B cell (primary cell): ENCODE data around the gene BRD1. TPM values are rescaled to one million over a fixed set of nuclear protein-coding genes. Genes with fewer than 3 reads are reported as not detected.

ENCODE experiments used
- ATAC-seq: fragments of 200-7000 bp; cut with Tn5 transposase; one replicate; pipeline ENCODE4 v1.10.0; 2021; ENCODE audit warnings: low read depth, mild to moderate bottlenecking, moderate number of reproducible peaks, moderate library complexity
- CTCF ChIA-PET: fragments of 350-600 bp; sonication (Branson Sonifier 250); formaldehyde crosslinking; loops from one replicate; lab custom pipeline; 2021; ENCODE audit warnings: antibody characterized with exemption, inconsistent platforms; lab: Charles Lee
- POLR2A ChIA-PET: fragments of 350-600 bp; sonication (Branson Sonifier 250); formaldehyde crosslinking; loops from one replicate; lab custom pipeline; 2021; ENCODE audit warnings: antibody characterized with exemption; lab: Charles Lee
- DNase-seq: peaks from one replicate; pipeline ENCODE4 v3.0.0; 2013
- H2AFZ ChIP-seq: 2 replicates; pipeline ENCODE4 v1.6.1; 2012; ENCODE audit warnings: mild to moderate bottlenecking, low read depth, low read length; ENCODE audit not compliant: insufficient read depth, poor library complexity, severe bottlenecking
- H3K27ac ChIP-seq, 2 donors: 1 replicate in 1 of 2; 2 replicates in 1 of 2; pipeline ENCODE4 v1.5.1; 2012 to 2013; ENCODE audit warnings: low read length in 2 of 2, mild to moderate bottlenecking in 2 of 2, moderate library complexity in 1 of 2
- H3K27me3 ChIP-seq, 4 experiments: fragments of 200-600 bp in 1 of 4; sonication (generic) in 1 of 4; replicated peaks in 1 of 4; 1 replicate in 2 of 4; 2 replicates in 2 of 4; pipeline versions ENCODE4 v1.6.1 to v1.7.0; 2013 to 2016; ENCODE audit warnings: low read length in 3 of 4, mild to moderate bottlenecking in 2 of 4, mixed read lengths in 1 of 4, moderate library complexity in 1 of 4; ENCODE audit not compliant: insufficient read depth in 4 of 4, control insufficient read depth in 3 of 4; ENCODE audit errors: control extremely low read depth in 1 of 4
- H3K36me3 ChIP-seq, 2 experiments: replicated peaks in 1 of 2; 1 replicate in 1 of 2; 2 replicates in 1 of 2; pipeline versions ENCODE4 v1.6.1 to v1.7.1; 2013; ENCODE audit warnings: low read length in 1 of 2; ENCODE audit not compliant: insufficient read depth in 2 of 2, control insufficient read depth in 1 of 2; ENCODE audit errors: control extremely low read depth in 1 of 2, extremely low read depth in 1 of 2
- H3K4me1 ChIP-seq, 2 donors: fragments of 200-600 bp in 1 of 2; sonication (generic) in 1 of 2; 1 replicate in 1 of 2; 2 replicates in 1 of 2; pipeline versions ENCODE4 v1.5.1 to v1.6.1; 2013 to 2017; ENCODE audit warnings: low read length in 2 of 2; ENCODE audit not compliant: control insufficient read depth in 2 of 2, insufficient read depth in 2 of 2
- H3K4me2 ChIP-seq: replicated peaks from 2 replicates; pipeline ENCODE3; 2012; ENCODE audit warnings: mild to moderate bottlenecking, low read depth, low read length; ENCODE audit not compliant: poor library complexity, severe bottlenecking
- H3K4me3 ChIP-seq, 5 experiments: fragments of 200-600 bp in 1 of 5; sonication (generic) in 1 of 5; 1 replicate in 3 of 5; 2 replicates in 2 of 5; pipeline versions ENCODE4 v1.5.1 to v1.7.0; 2011 to 2016; ENCODE audit warnings: low read length in 4 of 5, mild to moderate bottlenecking in 4 of 5, low read depth in 2 of 5, control low read depth in 1 of 5, moderate library complexity in 1 of 5; ENCODE audit not compliant: insufficient read depth in 1 of 5; ENCODE audit errors: control extremely low read depth in 1 of 5, extremely low read depth in 1 of 5
- H3K79me2 ChIP-seq: fragments of 200-600 bp; sonication (generic); one replicate; pipeline ENCODE4 v1.6.0; 2016; ENCODE audit warnings: low read length; ENCODE audit not compliant: control insufficient read depth, insufficient read depth
- H3K9ac ChIP-seq: fragments of 200-600 bp; sonication (generic); 2 replicates; pipeline ENCODE4 v1.6.1; 2017; ENCODE audit warnings: mild to moderate bottlenecking, low read length, moderate library complexity
- H3K9me3 ChIP-seq, 3 donors: one replicate each; pipeline versions ENCODE4 v1.6.1 to v1.7.1; 2013; ENCODE audit warnings: low read length in 2 of 3; ENCODE audit not compliant: control insufficient read depth in 2 of 3, insufficient read depth in 1 of 3; ENCODE audit errors: control extremely low read depth in 1 of 3
- H4K20me1 ChIP-seq: 2 replicates; pipeline ENCODE4 v1.6.0; 2012; ENCODE audit warnings: mild to moderate bottlenecking, low read length; ENCODE audit not compliant: insufficient read depth, control insufficient read depth, poor library complexity, severe bottlenecking
- H3K27ac Mint-ChIP-seq: one replicate; pipeline ENCODE4 v1.8.0; 2021; ENCODE audit warnings: mixed read lengths
- H3K27me3 Mint-ChIP-seq: one replicate; pipeline ENCODE4 v1.8.0; 2021; ENCODE audit warnings: mixed read lengths
- H3K4me1 Mint-ChIP-seq: one replicate; pipeline ENCODE4 v1.8.0; 2021; ENCODE audit warnings: mixed read lengths
- H3K4me3 Mint-ChIP-seq: one replicate; pipeline ENCODE4 v1.8.0; 2021; ENCODE audit warnings: mixed read lengths
- H3K9me3 Mint-ChIP-seq: one replicate; pipeline ENCODE4 v1.8.0; 2022; ENCODE audit warnings: mixed read lengths; ENCODE audit not compliant: insufficient read depth
- EZH2 ChIP-seq: IDR thresholded peaks from 2 replicates; pipeline ENCODE4 v1.6.1; 2012; ENCODE audit warnings: borderline replicate concordance, low read depth, mild to moderate bottlenecking, moderate library complexity, low read length; ENCODE audit not compliant: insufficient read depth, poor library complexity, severe bottlenecking
- WGBS: methylation state at CpG from one replicate; pipeline ENCODE4 v1.1.5; 2013; ENCODE audit warnings: missing lambda C conversion rate; ENCODE audit not compliant: insufficient coverage; 5-methylcytosine and 5-hydroxymethylcytosine counted together
- intact Hi-C: fragments of 100-400 bp; cut with micrococcal nuclease; formaldehyde crosslinking; loops from one replicate; pipeline ENCODE4 v1.10.0; 2022
- polyA plus RNA-seq: library from polyadenylated mRNA; depleted of rRNA; stranded (reverse); fragments of >200 nt; gene quantifications from 2 replicates; pipeline ENCODE4 v1.2.3, GENCODE V29; 2012
- total RNA-seq, 2 donors: library from RNA; stranded (reverse); fragments of 120-200 nt in 1 of 2; gene quantifications; 1 replicate in 1 of 2; 2 replicates in 1 of 2; pipeline versions ENCODE4 v1.2.3 to v1.2.4, GENCODE V29; 2013 to 2022
- TF ChIP-seq, protein P1 (sequence below): fragments of 200-600 bp; IDR thresholded peaks from one replicate; pipeline ENCODE4 v1.8.0; 2022; ENCODE audit warnings: antibody characterized with exemption, mild to moderate bottlenecking

Gene BRD1
- total and polyA plus RNA-seq, 2 donors (not counting 1 experiment from before 2014, with no cell fraction given): 16.9 to 73.3 TPM

GRCh38 chr22:49765091-49765771 lies 62.4 kb downstream of the BRD1 start:
- Histone ChIP-seq H3K79me2 (no peaks in the 10 kb centered on the region), H3K27me3 (no peaks in the 10 kb centered on the region), H3K36me3 (no peaks in the 10 kb centered on the region), H3K27ac (no peak overlapping the region), H4K20me1 (no peaks in the 10 kb centered on the region), H2AFZ (no peak overlapping the region), H3K4me1 (peaks cover 0 to 7% of the 10 kb centered on the region in 2 donors), H3K4me3 (no peak overlapping the region), H3K9ac (no peak overlapping the region), H3K9me3 (peaks cover 0 to 34% (median 12%) of the 10 kb centered on the region in 3 donors), H3K4me2 (no peak overlapping the region)
- ChIA-PET POLR2A (no interaction called here), CTCF (interaction anchor here (1.0 kb wide), 1 partner anchor 265 kb away, joined by 3 read pairs; no protein-coding TSS in a partner anchor)
- H3K4me1 Mint-ChIP-seq: peaks cover 3% of the 10 kb centered on the region
- TF ChIP-seq EZH2: no peak
- TF ChIP-seq, protein P1, sequence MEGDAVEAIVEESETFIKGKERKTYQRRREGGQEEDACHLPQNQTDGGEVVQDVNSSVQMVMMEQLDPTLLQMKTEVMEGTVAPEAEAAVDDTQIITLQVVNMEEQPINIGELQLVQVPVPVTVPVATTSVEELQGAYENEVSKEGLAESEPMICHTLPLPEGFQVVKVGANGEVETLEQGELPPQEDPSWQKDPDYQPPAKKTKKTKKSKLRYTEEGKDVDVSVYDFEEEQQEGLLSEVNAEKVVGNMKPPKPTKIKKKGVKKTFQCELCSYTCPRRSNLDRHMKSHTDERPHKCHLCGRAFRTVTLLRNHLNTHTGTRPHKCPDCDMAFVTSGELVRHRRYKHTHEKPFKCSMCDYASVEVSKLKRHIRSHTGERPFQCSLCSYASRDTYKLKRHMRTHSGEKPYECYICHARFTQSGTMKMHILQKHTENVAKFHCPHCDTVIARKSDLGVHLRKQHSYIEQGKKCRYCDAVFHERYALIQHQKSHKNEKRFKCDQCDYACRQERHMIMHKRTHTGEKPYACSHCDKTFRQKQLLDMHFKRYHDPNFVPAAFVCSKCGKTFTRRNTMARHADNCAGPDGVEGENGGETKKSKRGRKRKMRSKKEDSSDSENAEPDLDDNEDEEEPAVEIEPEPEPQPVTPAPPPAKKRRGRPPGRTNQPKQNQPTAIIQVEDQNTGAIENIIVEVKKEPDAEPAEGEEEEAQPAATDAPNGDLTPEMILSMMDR: no peak
- peaks cover 4% of the 10 kb centered on the region for H3K27me3 Mint-ChIP-seq
- H3K27ac Mint-ChIP-seq: no peak overlapping the region
- H3K4me3 Mint-ChIP-seq: no peak overlapping the region
- ATAC-seq: no peak
- H3K9me3 Mint-ChIP-seq: peaks cover 9% of the 10 kb centered on the region
- intact Hi-C loops: loop anchor here (5.0 to 10.0 kb wide), 2 partner anchors 207 to 440 kb away; partner anchors contain the start of gene SELENOO
- no peak for DNase-seq
- 97% methylated on average over 16 of the region's 17 CpGs for WGBS

DNA sequence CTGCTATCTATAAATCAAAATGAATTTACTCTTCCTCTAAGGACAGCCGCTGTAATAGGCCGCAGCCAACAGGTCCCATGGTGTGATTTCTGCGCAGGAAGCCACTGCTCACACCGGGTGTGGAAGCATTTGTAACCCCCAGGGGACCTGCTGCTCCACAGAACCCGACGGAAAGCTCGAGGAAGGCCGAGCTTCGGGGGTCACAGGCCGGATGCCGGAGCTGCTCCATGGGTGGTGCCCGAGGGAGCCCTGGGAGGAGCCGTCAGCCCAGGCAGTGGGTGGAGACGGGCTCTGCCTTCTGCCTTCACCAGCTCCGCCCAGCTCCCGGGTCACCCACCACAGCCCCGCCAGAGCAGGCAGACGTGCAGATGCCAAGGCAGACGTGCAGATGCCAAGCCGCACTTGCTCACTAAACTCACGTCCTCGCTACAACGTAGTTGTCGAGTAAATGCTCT lies 63.5 kb downstream of the BRD1 start:
- CTCF ChIA-PET: interaction anchor here (0.5 to 2.0 kb wide), 2 partner anchors 266 to 906 kb away, joined by 4 to 7 read pairs; no protein-coding TSS in a partner anchor
- H3K4me1 ChIP-seq: peaks cover 0 to 7% of the 10 kb centered on the region in 2 donors
- peaks cover 0 to 34% (median 12%) of the 10 kb centered on the region in 3 donors for H3K9me3 ChIP-seq
- no peak overlapping the region for H3K4me2 ChIP-seq
- H2AFZ ChIP-seq: no peak overlapping the region
- no peak overlapping the region for H3K27ac ChIP-seq
- H3K36me3 ChIP-seq: no peaks in the 10 kb centered on the region
- no peak overlapping the region for H3K9ac ChIP-seq
- POLR2A ChIA-PET: no interaction called here
- 95% methylated on average over 24 of the region's 24 CpGs for WGBS
- Mint-ChIP-seq H3K9me3 (peaks cover 9% of the 10 kb centered on the region), H3K27ac (no peak overlapping the region), H3K4me3 (no peak overlapping the region), H3K4me1 (peaks cover 3% of the 10 kb centered on the region), H3K27me3 (peaks cover 4% of the 10 kb centered on the region)
- DNase-seq (no peak), ATAC-seq (no peak)
- H3K79me2 ChIP-seq: no peaks in the 10 kb centered on the region
- H3K4me3 ChIP-seq: no peak overlapping the region
- TF ChIP-seq, protein P1: no peak
- no peak for TF ChIP-seq EZH2
- no peaks in the 10 kb centered on the region for H3K27me3 ChIP-seq
- intact Hi-C loops: loop anchor here (10.0 kb wide), 1 partner anchor 441 kb away; the partner anchor contains the start of gene SELENOO
- H4K20me1 ChIP-seq: no peaks in the 10 kb centered on the region
